GM10266 (cell line): ENCODE data around the gene P4HA3.

ENCODE experiments used
- DNase-seq: peaks from one replicate; pipeline ENCODE4 v3.0.0; 2012; ENCODE audit errors: extremely low spot score
- TF ChIP-seq, protein P1 (sequence below): IDR thresholded peaks from 2 replicates; pipeline ENCODE4 v1.5.1; 2012; ENCODE audit warnings: mild to moderate bottlenecking, low read depth; ENCODE audit not compliant: control insufficient read depth, insufficient read depth; ENCODE audit errors: missing control alignments

The P4HA3 gene

DNA sequence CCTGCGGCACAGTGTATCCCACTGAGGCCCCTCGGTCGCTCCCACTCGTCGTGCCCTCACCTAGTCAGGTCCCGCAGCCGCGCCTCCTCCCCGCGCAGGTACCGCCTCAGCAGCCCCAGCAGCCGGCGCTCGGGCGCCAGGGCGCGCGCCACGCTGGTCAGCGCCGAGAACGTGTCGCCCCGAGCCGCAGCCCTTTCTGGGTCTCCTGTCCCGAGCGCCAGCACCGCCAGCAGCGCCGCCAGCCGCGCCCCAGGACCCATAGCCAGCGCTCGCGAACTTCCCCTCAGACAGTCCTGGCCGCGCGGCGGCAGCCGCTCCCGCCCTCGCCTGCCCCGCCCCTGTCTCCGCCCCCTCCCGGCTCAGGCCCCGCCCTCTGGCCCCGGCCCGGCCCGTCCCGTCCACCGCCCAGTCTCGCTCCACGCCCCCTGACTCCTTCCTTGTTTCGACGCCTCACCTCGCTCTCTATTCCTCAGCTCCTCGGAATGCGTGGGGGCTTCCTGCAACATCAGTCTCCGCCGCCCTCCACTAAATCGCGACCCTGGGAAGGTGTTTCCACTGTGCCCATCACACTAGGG is at the start of gene P4HA3:
TSS of gene P4HA3 (minus strand) at position 289 of the 575 bp plus-strand sequence. CDS start at position 260, 29 bp downstream.
- TF ChIP-seq, protein P1, sequence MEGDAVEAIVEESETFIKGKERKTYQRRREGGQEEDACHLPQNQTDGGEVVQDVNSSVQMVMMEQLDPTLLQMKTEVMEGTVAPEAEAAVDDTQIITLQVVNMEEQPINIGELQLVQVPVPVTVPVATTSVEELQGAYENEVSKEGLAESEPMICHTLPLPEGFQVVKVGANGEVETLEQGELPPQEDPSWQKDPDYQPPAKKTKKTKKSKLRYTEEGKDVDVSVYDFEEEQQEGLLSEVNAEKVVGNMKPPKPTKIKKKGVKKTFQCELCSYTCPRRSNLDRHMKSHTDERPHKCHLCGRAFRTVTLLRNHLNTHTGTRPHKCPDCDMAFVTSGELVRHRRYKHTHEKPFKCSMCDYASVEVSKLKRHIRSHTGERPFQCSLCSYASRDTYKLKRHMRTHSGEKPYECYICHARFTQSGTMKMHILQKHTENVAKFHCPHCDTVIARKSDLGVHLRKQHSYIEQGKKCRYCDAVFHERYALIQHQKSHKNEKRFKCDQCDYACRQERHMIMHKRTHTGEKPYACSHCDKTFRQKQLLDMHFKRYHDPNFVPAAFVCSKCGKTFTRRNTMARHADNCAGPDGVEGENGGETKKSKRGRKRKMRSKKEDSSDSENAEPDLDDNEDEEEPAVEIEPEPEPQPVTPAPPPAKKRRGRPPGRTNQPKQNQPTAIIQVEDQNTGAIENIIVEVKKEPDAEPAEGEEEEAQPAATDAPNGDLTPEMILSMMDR = no peak
- peak; percentile 61 for DNase-seq

- DNase-seq = no peak
- TF ChIP-seq, protein P1 = no peak
Observed at GRCh38 chr11:74357449-74357848, 46.0 kb upstream of the P4HA3 start.

DNA sequence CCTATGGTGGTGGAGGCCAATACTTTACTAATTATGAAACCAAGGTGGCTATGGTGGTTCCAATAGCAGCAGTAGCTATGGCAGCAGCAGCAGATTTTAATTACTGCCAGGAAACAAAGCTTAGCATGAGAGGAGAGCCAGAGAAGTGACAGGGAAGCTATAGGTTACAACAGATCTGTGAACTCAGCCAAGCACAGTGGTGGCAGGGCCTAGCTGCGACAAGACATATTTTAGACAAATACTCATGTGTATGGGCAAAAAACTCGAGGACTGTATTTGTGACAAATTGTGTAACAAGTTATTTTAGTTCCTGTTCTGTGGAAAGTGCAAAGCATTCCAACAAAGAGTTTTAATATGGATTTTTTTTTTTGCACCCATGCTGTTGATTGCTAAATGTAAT is 44.2 kb upstream of the P4HA3 start:
- no peak for DNase-seq
- TF ChIP-seq, protein P1 = no peak

- no peak for DNase-seq
- TF ChIP-seq, protein P1 = no peak
Observed at GRCh38 chr11:74354036-74354435, 42.6 kb upstream of the P4HA3 start.

DNA sequence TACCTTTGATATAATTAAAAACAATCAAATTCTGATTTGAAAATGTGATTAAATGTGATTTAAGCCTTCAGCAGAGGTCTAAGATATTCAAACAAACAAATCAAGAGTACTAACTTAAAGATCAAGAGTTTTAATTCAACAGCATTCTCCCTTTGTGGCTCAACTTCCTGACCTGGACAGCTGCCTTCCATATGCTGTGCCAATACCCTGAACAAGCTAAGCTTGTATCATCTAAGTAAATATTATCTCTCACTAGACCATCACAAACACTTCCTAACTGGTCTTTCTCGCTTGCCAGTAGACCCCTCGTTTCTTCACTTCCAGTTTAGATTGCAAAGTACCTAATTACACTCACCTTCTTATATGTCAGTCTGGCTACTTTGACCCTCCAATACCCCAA is 35.9 kb upstream of the P4HA3 start:
- DNase-seq = no peak
- TF ChIP-seq, protein P1 = no peak

- TF ChIP-seq, protein P1 = no peak
- no peak for DNase-seq
Observed at GRCh38 chr11:74345420-74345819, 34.0 kb upstream of the P4HA3 start.

- no peak for DNase-seq
- TF ChIP-seq, protein P1 = no peak
Observed at GRCh38 chr11:74341921-74342320, 30.5 kb upstream of the P4HA3 start.
